Measurements from ENCODE around the gene TPK1. TPM values are rescaled to one million over a fixed set of nuclear protein-coding genes. Genes with fewer than 3 reads are reported as not detected.

TPK1 gene

Small RNAs within 50 kb of the gene (small RNA-seq; reads per million reads assigned to genes)
- gene RNU6ATAC40P (ENCODE audit: insufficient read depth) = not detected

Measured in mesendoderm (in vitro differentiated cells).